Hepatocyte (in vitro differentiated cells): ENCODE results near the gene KMT2D. TPM values are rescaled to one million over a fixed set of nuclear protein-coding genes. Genes with fewer than 3 reads are reported as not detected.

ENCODE experiments used
- polyA plus RNA-seq: library from polyadenylated mRNA; unstranded; fragments of >200 nt; fragmentation: Nextera tagmentation; extraction: Ambion mirVana; gene quantifications from 2 replicates; pipeline ENCODE4 v1.2.1, GENCODE V29; 2016
- total RNA-seq: library from RNA; depleted of rRNA; stranded (reverse); fragments of >200 nt; gene quantifications from 2 replicates; pipeline ENCODE4 v1.2.3, GENCODE V29; 2014

Gene KMT2D
- total and polyA plus RNA-seq, 2 experiments from 2014 or later: 31.2 to 37.3 TPM

Other genes with a start within 250 kb of the KMT2D start
- gene CACNB3, start 242.3 kb downstream of the KMT2D start, total RNA-seq: 14.2 and 23.2 TPM in 2 replicates
- gene CACNB3, start 242.3 kb downstream of the KMT2D start, polyA plus RNA-seq: 24.1 and 28.6 TPM in 2 replicates
- gene DDX23, start 208.6 kb downstream of the KMT2D start, total RNA-seq: 73.1 and 74.8 TPM in 2 replicates
- 41.7 and 46.5 TPM in 2 replicates for gene DDX23, start 208.6 kb downstream of the KMT2D start, polyA plus RNA-seq
- 25.8 and 39.1 TPM in 2 replicates for gene RND1, start 194.9 kb downstream of the KMT2D start, total RNA-seq
- 78.5 and 99.1 TPM in 2 replicates for gene RND1, start 194.9 kb downstream of the KMT2D start, polyA plus RNA-seq
- 30.4 and 37.8 TPM in 2 replicates for gene FKBP11, start 135.3 kb downstream of the KMT2D start, total RNA-seq
- gene FKBP11, start 135.3 kb downstream of the KMT2D start, polyA plus RNA-seq: 201 and 232 TPM in 2 replicates
- 67.7 and 71.3 TPM in 2 replicates for gene ARF3, start 103.3 kb downstream of the KMT2D start, total RNA-seq
- 57.6 and 61.6 TPM in 2 replicates for gene ARF3, start 103.3 kb downstream of the KMT2D start, polyA plus RNA-seq
- 0.30 TPM in 1 of 2 replicates, not detected in the other for gene WNT10B, start 89.1 kb downstream of the KMT2D start, total RNA-seq
- 0.77 and 1.1 TPM in 2 replicates for gene WNT10B, start 89.1 kb downstream of the KMT2D start, polyA plus RNA-seq
- gene WNT1, start 82.5 kb downstream of the KMT2D start, total RNA-seq: not detected in 2 replicates
- gene WNT1, start 82.5 kb downstream of the KMT2D start, polyA plus RNA-seq: not detected in 2 replicates
- 0.10 and 0.20 TPM in 2 replicates for gene DDN, start 61.4 kb downstream of the KMT2D start, total RNA-seq
- not detected in 2 replicates for gene DDN, start 61.4 kb downstream of the KMT2D start, polyA plus RNA-seq
- 61.5 and 69.8 TPM in 2 replicates for gene PRKAG1, start 42.0 kb downstream of the KMT2D start, total RNA-seq
- gene PRKAG1, start 42.0 kb downstream of the KMT2D start, polyA plus RNA-seq: 39.9 and 46.0 TPM in 2 replicates
- 0.30 TPM in 1 of 2 replicates, not detected in the other for gene RHEBL1, start 9.2 kb upstream of the KMT2D start, total RNA-seq
- gene RHEBL1, start 9.2 kb upstream of the KMT2D start, polyA plus RNA-seq: not detected in 2 replicates
- 0.28 TPM in 1 of 2 replicates, not detected in the other for gene DHH, start 34.0 kb upstream of the KMT2D start, total RNA-seq
- not detected in 2 replicates for gene DHH, start 34.0 kb upstream of the KMT2D start, polyA plus RNA-seq
- gene LMBR1L, start 50.1 kb upstream of the KMT2D start, total RNA-seq: 33.3 and 55.1 TPM in 2 replicates
- 74.1 and 79.8 TPM in 2 replicates for gene LMBR1L, start 50.1 kb upstream of the KMT2D start, polyA plus RNA-seq
- gene TUBA1B, start 70.6 kb upstream of the KMT2D start, total RNA-seq: 652 and 722 TPM in 2 replicates
- 558 and 608 TPM in 2 replicates for gene TUBA1B, start 70.6 kb upstream of the KMT2D start, polyA plus RNA-seq
- 358 and 379 TPM in 2 replicates for gene TUBA1A, start 128.3 kb upstream of the KMT2D start, total RNA-seq
- gene TUBA1A, start 128.3 kb upstream of the KMT2D start, polyA plus RNA-seq: 333 and 338 TPM in 2 replicates
- 422 and 528 TPM in 2 replicates for gene TUBA1C, start 204.3 kb upstream of the KMT2D start, total RNA-seq
- 198 and 252 TPM in 2 replicates for gene TUBA1C, start 204.3 kb upstream of the KMT2D start, polyA plus RNA-seq
- gene PRPH, start 234.4 kb upstream of the KMT2D start, total RNA-seq: 0.70 and 1.1 TPM in 2 replicates
- 1.3 and 1.7 TPM in 2 replicates for gene PRPH, start 234.4 kb upstream of the KMT2D start, polyA plus RNA-seq